Testis (tissue), 3 donors: Measurements from ENCODE around the gene SGPL1. TPM values are rescaled to one million over a fixed set of nuclear protein-coding genes. Genes with fewer than 3 reads are reported as not detected.

Source experiments
- DNase-seq: peaks from one replicate; pipeline ENCODE4 v3.0.0-alpha.2; 2019
- H3K27ac ChIP-seq, 2 donors: fragments of 200-600 bp; sonication (generic); one replicate each; pipeline ENCODE4 v1.5.1; 2019
- H3K27me3 ChIP-seq: fragments of 200-600 bp; sonication (generic); one replicate; pipeline ENCODE4 v1.5.1; 2019
- H3K36me3 ChIP-seq: fragments of 200-600 bp; sonication (generic); one replicate; pipeline ENCODE4 v1.5.1; 2017; ENCODE audit warnings: low read depth; ENCODE audit errors: missing control alignments
- H3K4me1 ChIP-seq: fragments of 200-600 bp; sonication (generic); one replicate; pipeline ENCODE4 v1.5.1; 2019
- H3K4me3 ChIP-seq, 2 donors: fragments of 200-600 bp; sonication (generic); one replicate each; pipeline ENCODE4 v1.5.1; 2017 to 2019
- H3K9me3 ChIP-seq: fragments of 200-600 bp; sonication (generic); one replicate; pipeline ENCODE4 v1.5.1; 2017
- POLR2A ChIP-seq: fragments of 450-650 bp; IDR thresholded peaks from one replicate; pipeline ENCODE4 v1.6.1; 2017; ENCODE audit warnings: antibody characterized with exemption, mild to moderate bottlenecking, moderate library complexity
- whole genome bisulfite sequencing, 2 donors: methylation state at CpG; one replicate each; pipeline ENCODE4 v1.1.5; 2018; 5-methylcytosine and 5-hydroxymethylcytosine counted together
- intact Hi-C: fragments of 100-400 bp; cut with DNase I; formaldehyde crosslinking; loops from one replicate; pipeline ENCODE4 v1.15.1; 2023; ENCODE audit warnings: low total_unique reads
- polyA plus RNA-seq: library from polyadenylated mRNA; stranded (reverse); fragments of 350-450 nt; fragmentation: Illumina TruSeq; extraction: RNeasy Lipid Tissue Mini Kit (QIAGEN cat#74804); gene quantifications from one replicate; pipeline ENCODE4 v1.2.3, GENCODE V29; 2014; ENCODE audit warnings: low read depth, low replicate concordance; ENCODE audit not compliant: insufficient read depth
- total RNA-seq, 2 donors: library from RNA; depleted of rRNA; stranded (reverse); fragments of >200 nt; gene quantifications; one replicate each; pipeline ENCODE4 v1.2.3, GENCODE V29; 2016
- TF ChIP-seq, protein P1 (sequence below), 3 experiments: fragments of 450-650 bp in 2 of 3; fragments of 200-600 bp in 1 of 3; sonication (generic) in 1 of 3; IDR thresholded peaks; one replicate each; pipeline ENCODE4 v1.5.1; 2016 to 2019; ENCODE audit warnings: antibody characterized with exemption in 3 of 3, mild to moderate bottlenecking in 2 of 3, moderate library complexity in 1 of 3

SGPL1 gene
- total and polyA plus RNA-seq, 3 donors from 2014 or later: 38.5 to 70.1 (median 64.2) TPM

- no peaks in the 10 kb centered on the region for H3K9me3 ChIP-seq
- H3K4me3 ChIP-seq: no peak overlapping the region
- H3K27ac ChIP-seq: no peak overlapping the region
- H3K27me3 ChIP-seq: no peaks in the 10 kb centered on the region
- 58 to 66% methylated on average over 12 to 14 of the region's 14 CpGs for WGBS, 2 donors
- no peaks in the 10 kb centered on the region for H3K4me1 ChIP-seq
- intact Hi-C loops: loop anchor here (10.0 kb wide), 1 partner anchor 381 kb away; no protein-coding TSS in a partner anchor
- TF ChIP-seq, protein P1, sequence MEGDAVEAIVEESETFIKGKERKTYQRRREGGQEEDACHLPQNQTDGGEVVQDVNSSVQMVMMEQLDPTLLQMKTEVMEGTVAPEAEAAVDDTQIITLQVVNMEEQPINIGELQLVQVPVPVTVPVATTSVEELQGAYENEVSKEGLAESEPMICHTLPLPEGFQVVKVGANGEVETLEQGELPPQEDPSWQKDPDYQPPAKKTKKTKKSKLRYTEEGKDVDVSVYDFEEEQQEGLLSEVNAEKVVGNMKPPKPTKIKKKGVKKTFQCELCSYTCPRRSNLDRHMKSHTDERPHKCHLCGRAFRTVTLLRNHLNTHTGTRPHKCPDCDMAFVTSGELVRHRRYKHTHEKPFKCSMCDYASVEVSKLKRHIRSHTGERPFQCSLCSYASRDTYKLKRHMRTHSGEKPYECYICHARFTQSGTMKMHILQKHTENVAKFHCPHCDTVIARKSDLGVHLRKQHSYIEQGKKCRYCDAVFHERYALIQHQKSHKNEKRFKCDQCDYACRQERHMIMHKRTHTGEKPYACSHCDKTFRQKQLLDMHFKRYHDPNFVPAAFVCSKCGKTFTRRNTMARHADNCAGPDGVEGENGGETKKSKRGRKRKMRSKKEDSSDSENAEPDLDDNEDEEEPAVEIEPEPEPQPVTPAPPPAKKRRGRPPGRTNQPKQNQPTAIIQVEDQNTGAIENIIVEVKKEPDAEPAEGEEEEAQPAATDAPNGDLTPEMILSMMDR (IDR thresholded peaks at IDR 0.05): peak; percentile 49 to 87 (median 83)
- no peak for TF ChIP-seq POLR2A
- DNase-seq: peak; percentile 77
- H3K36me3 ChIP-seq: no peaks in the 10 kb centered on the region
Observed at GRCh38 chr10:70903262-70903921, 87.6 kb downstream of the SGPL1 start.

DNA sequence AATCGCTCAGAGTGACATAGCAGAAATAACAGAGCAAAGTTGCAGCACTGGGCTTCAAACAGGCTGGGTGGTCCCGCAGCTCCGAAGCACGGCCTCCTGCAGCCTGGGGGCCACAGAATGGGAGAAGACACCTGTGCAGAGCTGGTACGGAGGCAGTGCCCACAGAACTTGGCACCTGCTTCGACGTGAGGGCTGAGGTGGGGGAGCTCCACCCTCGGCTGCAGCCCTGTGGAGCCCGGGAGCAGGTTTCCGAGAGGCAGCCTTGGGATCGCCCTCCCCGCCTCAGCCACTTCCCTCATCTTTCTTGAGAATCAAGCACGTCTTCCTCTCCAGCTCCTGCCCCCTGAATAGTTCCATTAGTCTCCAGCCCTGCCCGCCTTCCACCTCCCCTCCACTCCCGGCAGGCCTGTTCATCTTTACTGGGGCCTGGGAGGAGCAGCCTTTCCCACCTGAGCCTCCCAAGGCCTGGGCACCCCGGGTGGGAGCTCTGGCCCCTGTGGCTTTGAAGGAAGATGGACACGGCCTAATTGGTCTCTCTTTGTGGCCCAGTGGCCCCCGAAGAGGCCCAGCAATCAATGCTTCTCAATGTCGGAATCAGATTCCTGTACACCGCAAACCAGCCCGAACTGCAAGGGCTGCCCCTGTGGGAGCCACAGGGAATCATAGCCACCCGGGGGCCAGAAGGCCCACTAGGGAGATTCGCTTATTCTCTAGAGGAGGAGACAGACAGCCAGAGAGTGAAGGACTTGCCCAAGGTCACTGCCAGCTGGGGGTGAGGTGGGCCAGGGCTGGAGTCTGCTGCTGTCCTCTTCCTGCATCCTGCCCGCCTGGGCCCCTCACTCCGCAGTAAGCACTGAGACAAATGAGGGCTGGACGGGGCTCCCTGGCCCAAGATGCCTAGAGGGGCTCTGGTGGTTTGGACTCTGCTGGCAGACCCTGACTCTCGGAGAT lies 89.6 kb downstream of the SGPL1 start:
- Histone ChIP-seq H3K4me1 (no peaks in the 10 kb centered on the region), H3K27me3 (no peaks in the 10 kb centered on the region), H3K9me3 (no peaks in the 10 kb centered on the region), H3K36me3 (no peaks in the 10 kb centered on the region), H3K4me3 (no peak overlapping the region), H3K27ac (no peak overlapping the region)
- intact Hi-C loops: loop anchor here (10.0 kb wide), 1 partner anchor 379 kb away; no protein-coding TSS in a partner anchor
- TF ChIP-seq POLR2A: no peak
- TF ChIP-seq, protein P1 (IDR thresholded peaks at IDR 0.05): no peak
- no peak for DNase-seq
- 89 to 91% methylated on average over 19 to 27 of the region's 27 CpGs for WGBS, 2 donors

GRCh38 chr10:70906031-70906783 lies 90.5 kb downstream of the SGPL1 start:
- Histone ChIP-seq H3K27me3 (no peaks in the 10 kb centered on the region), H3K9me3 (no peaks in the 10 kb centered on the region), H3K36me3 (no peaks in the 10 kb centered on the region), H3K4me1 (no peaks in the 10 kb centered on the region), H3K4me3 (no peak overlapping the region), H3K27ac (no peak overlapping the region)
- DNase-seq: no peak
- intact Hi-C loops: loop anchor here (10.0 kb wide), 1 partner anchor 379 kb away; no protein-coding TSS in a partner anchor
- no peak for TF ChIP-seq POLR2A
- TF ChIP-seq, protein P1 (IDR thresholded peaks at IDR 0.05): no peak
- 74 to 84% methylated on average over 5 of the region's 5 CpGs for WGBS, 2 donors

- Histone ChIP-seq H3K27ac (no peak overlapping the region), H3K36me3 (no peaks in the 10 kb centered on the region), H3K4me3 (no peak overlapping the region), H3K27me3 (no peaks in the 10 kb centered on the region), H3K9me3 (no peaks in the 10 kb centered on the region), H3K4me1 (no peaks in the 10 kb centered on the region)
- WGBS, 2 donors: 82 to 87% methylated on average over 11 to 15 of the region's 15 CpGs
- TF ChIP-seq, protein P1 (IDR thresholded peaks at IDR 0.05): no peak
- no peak for TF ChIP-seq POLR2A
- intact Hi-C loops: loop anchor here (10.0 kb wide), 1 partner anchor 378 kb away; no protein-coding TSS in a partner anchor
- no peak for DNase-seq
Observed at GRCh38 chr10:70906953-70907636, 91.3 kb downstream of the SGPL1 start.
